GM12878 (cell line): Measurements from ENCODE around the gene NEURL4. TPM values are rescaled to one million over a fixed set of nuclear protein-coding genes. Genes with fewer than 3 reads are reported as not detected.

Experiments
- ATF7 ChIP-seq: fragments of 450-650 bp; IDR thresholded peaks from 2 replicates; pipeline ENCODE4 v1.6.1; 2016; ENCODE audit warnings: low read depth, mild to moderate bottlenecking
- FOXK2 ChIP-seq: fragments of 450-650 bp; IDR thresholded peaks from 2 replicates; pipeline ENCODE4 v1.6.1; 2017; ENCODE audit warnings: mild to moderate bottlenecking, moderate library complexity
- IKZF1 ChIP-seq: fragments of 450-650 bp; conservative IDR thresholded peaks from 2 replicates; pipeline ENCODE4 v1.6.1; 2017; ENCODE audit warnings: antibody characterized with exemption, mild to moderate bottlenecking
- KLF5 ChIP-seq: fragments of 450-650 bp; IDR thresholded peaks from 2 replicates; pipeline ENCODE4 v1.6.1; 2014; ENCODE audit warnings: mild to moderate bottlenecking; ENCODE audit not compliant: partially characterized antibody
- MYB ChIP-seq: fragments of 150-350 bp; IDR thresholded peaks from 2 replicates; pipeline ENCODE4 v1.6.1; 2014; ENCODE audit warnings: mild to moderate bottlenecking, low read depth, low read length, borderline replicate concordance
- SMAD5 ChIP-seq: IDR thresholded peaks from 2 replicates; pipeline ENCODE4 v1.6.1; 2016; ENCODE audit warnings: antibody characterized with exemption, low read depth
- SMARCA5 ChIP-seq: fragments of 450-650 bp; IDR thresholded peaks from 2 replicates; pipeline ENCODE4 v1.6.1; 2017; ENCODE audit warnings: mild to moderate bottlenecking
- TAF1 ChIP-seq: IDR thresholded peaks from 2 replicates; pipeline ENCODE4 v1.6.1; 2011; ENCODE audit warnings: mild to moderate bottlenecking, low read depth, low read length, borderline replicate concordance
- TBL1XR1 ChIP-seq: IDR thresholded peaks from 2 replicates; pipeline ENCODE4 v1.6.1; 2012; ENCODE audit warnings: low read depth, low read length, improper control_type of control experiment
- ZBTB33 ChIP-seq: fragments of 450-650 bp; IDR thresholded peaks from 2 replicates; pipeline ENCODE4 v1.6.1; 2017; ENCODE audit warnings: mild to moderate bottlenecking
- polyA plus RNA-seq, 11 experiments: library from polyadenylated mRNA; depleted of rRNA in 4 of 11; unstranded in 6 of 11; stranded (reverse) in 5 of 11; fragments of >200 nt; fragmentation: Nextera tagmentation in 4 of 11; fragmentation: Illumina TruSeq in 1 of 11; extraction: Ambion mirVana in 4 of 11; extraction: Trizol in 1 of 11; gene quantifications; 1 replicate in 1 of 11; 2 replicates in 10 of 11; pipeline versions ENCODE4 v1.2.1 to v1.2.3, GENCODE V29; 2011 to 2016; ENCODE audit warnings: inconsistent platforms in 2 of 11, missing spikeins in 2 of 11, low read depth in 1 of 11
- total RNA-seq, 4 experiments: library from RNA; depleted of rRNA in 3 of 4; stranded (reverse); fragments of >200 nt in 3 of 4; fragmentation: Illumina TruSeq in 1 of 4; extraction: Trizol in 1 of 4; gene quantifications; 2 replicates each; pipeline versions ENCODE4 v1.2.1 to v1.2.3, GENCODE V29; 2013 to 2021

Gene NEURL4
- total and polyA plus RNA-seq, 10 of the 15 experiments (the other 5 are each of a cell fraction or from before 2014, with no cell fraction given): 0.03 to 41.9 (median 10.0) TPM

DNA sequence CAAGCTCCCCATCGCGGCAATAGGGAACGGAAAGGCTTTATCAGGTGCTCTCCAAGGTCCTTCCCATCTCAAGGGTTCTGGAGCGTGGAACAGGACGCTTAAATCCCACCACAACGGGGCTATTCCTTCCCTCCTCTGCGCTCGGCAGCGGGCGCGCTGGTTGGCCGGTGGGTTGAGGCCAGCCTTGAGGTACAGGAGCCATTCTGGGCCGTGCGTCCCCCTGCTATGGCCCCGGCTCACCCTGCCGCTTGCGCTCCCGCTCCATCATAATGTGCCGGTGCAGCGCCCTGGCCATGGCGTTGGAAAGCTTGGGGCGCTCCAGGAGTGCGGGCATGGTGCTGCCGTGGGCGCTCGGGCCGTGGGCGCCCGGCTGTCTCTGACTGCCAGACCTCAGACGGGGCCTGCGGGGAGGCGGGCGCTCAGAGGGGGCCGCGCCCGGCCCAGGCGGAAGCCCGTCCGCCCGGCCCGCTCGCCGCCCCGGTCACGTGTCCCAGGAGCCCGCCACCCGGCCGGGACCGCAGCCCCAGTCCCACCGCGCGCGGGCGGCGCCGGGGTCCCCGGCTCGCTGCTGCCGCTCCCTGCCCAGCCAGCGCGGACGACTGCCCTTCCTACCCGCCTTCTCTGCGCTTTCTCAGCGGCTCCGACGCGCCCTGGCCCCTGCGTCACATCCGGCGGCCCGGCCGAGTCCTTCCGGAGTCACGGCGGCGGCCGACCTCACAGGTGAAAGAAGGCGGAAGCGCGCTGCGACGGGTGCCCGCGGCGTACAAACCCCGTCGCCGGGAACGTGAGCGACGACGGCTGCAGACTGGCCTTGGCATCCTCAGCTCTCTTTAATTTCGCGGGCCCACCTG is 14.2 kb downstream of the NEURL4 start, which contains the start of gene GPS2 (continued):
- TF ChIP-seq ZBTB33 (no peak), SMARCA5 (peak; percentile 81; the same call in 1 of the 2 replicates), TAF1 (0 out of 2 replicates have a peak, but pooled peaks have one; percentile 55), KLF5 (peak; percentile 82), ATF7 (0 out of 2 replicates have a peak, but pooled peaks have one; percentile 28), MYB (no peak), TBL1XR1 (peak; percentile 65; the same call in 1 of the 2 replicates), FOXK2 (no peak), IKZF1 (peak; percentile 93), SMAD5 (peak; percentile 72)
